ENCODE results near the gene TTYH2.

Gene TTYH2

GRCh38 chr17:74244548-74244947, 31.2 kb downstream of the TTYH2 start:
- no peak for DNase-seq (ENCODE audit: low read depth)
- no peak overlapping the region for H3K4me3 ChIP-seq (ENCODE audit: low read depth, low read length)
- no peak for TF ChIP-seq CTCF (IDR thresholded peaks at IDR 0.05; ENCODE audit: low read depth, low read length, missing control alignments)
- in situ Hi-C loops (cut with HindIII; ENCODE audit: low sequenced_read_pairs), result no loop called here

- no peak for TF ChIP-seq CTCF (IDR thresholded peaks at IDR 0.05; ENCODE audit: low read depth, low read length, missing control alignments)
- no peak overlapping the region for H3K4me3 ChIP-seq (ENCODE audit: low read depth, low read length)
- DNase-seq (ENCODE audit: low read depth), result no peak
- in situ Hi-C loops (cut with HindIII; ENCODE audit: low sequenced_read_pairs), result no loop called here
Observed at GRCh38 chr17:74245145-74245831, 31.9 kb downstream of the TTYH2 start.

GRCh38 chr17:74245871-74246270, 32.5 kb downstream of the TTYH2 start:
- H3K4me3 ChIP-seq (ENCODE audit: low read depth, low read length), result no peak overlapping the region
- in situ Hi-C loops (cut with HindIII; ENCODE audit: low sequenced_read_pairs), result no loop called here
- TF ChIP-seq CTCF (IDR thresholded peaks at IDR 0.05; ENCODE audit: low read depth, low read length, missing control alignments), result no peak
- no peak for DNase-seq (ENCODE audit: low read depth)

GRCh38 chr17:74249590-74250270, 36.4 kb downstream of the TTYH2 start:
- in situ Hi-C loops (cut with HindIII; ENCODE audit: low sequenced_read_pairs), result no loop called here
- no peak for DNase-seq (ENCODE audit: low read depth)
- no peak overlapping the region for H3K4me3 ChIP-seq (ENCODE audit: low read depth, low read length)
- TF ChIP-seq CTCF (IDR thresholded peaks at IDR 0.05; ENCODE audit: low read depth, low read length, missing control alignments), result no peak

- H3K4me3 ChIP-seq (ENCODE audit: low read depth, low read length), result no peak overlapping the region
- TF ChIP-seq CTCF (IDR thresholded peaks at IDR 0.05; ENCODE audit: low read depth, low read length, missing control alignments), result no peak
- DNase-seq (ENCODE audit: low read depth), result no peak
- in situ Hi-C loops (cut with HindIII; ENCODE audit: low sequenced_read_pairs), result no loop called here
Observed at GRCh38 chr17:74250324-74250995, 37.1 kb downstream of the TTYH2 start.

- in situ Hi-C loops (cut with HindIII; ENCODE audit: low sequenced_read_pairs), result no loop called here
- H3K4me3 ChIP-seq (ENCODE audit: low read depth, low read length), result no peak overlapping the region
- DNase-seq (ENCODE audit: low read depth), result no peak
- TF ChIP-seq CTCF (IDR thresholded peaks at IDR 0.05; ENCODE audit: low read depth, low read length, missing control alignments), result no peak
Observed at GRCh38 chr17:74251051-74251450, 37.7 kb downstream of the TTYH2 start.
